NCI-H1417 (cell line): Measurements from ENCODE around the gene DKK3.
A peak's percentile ranks its signal among the peaks of the same experiment; 100 is the strongest.
"Not testable (repeated sequence)": the region's sequence is repeated elsewhere in the genome, so short reads cannot be mapped to it uniquely, and the experiment has no call there.

Experiments used
- DNase-seq, 3 experiments: peaks; one replicate each; lab custom pipeline; 2025; lab: John Stamatoyannopoulos, UW

Gene DKK3

GRCh38 chr11:12007769-12008737 lies at the start of gene DKK3:
TSS of gene DKK3 (minus strand) at chr11:12008626. CDS start at chr11:12008582, 44 bp downstream.
- peak in 1 of 3 experiments; percentile 38 for DNase-seq

- no peak for DNase-seq
These were observed 49.0 kb upstream of the DKK3 start for GRCh38 chr11:12057299-12057980.

GRCh38 chr11:12056119-12056518 lies 47.7 kb upstream of the DKK3 start:
- peak in 1 of 3 experiments; percentile 5 for DNase-seq

GRCh38 chr11:12053606-12054361 lies 45.4 kb upstream of the DKK3 start:
- peak in 1 of 3 experiments; percentile 22 for DNase-seq

GRCh38 chr11:12052676-12053605 lies 44.5 kb upstream of the DKK3 start:
- DNase-seq, result peak in 2 of 3 experiments; percentile 56 to 70

GRCh38 chr11:12051287-12051662 lies 42.8 kb upstream of the DKK3 start:
- no peak for DNase-seq

GRCh38 chr11:12050470-12051286 lies 42.3 kb upstream of the DKK3 start:
- DNase-seq, result no peak

- no peak for DNase-seq
These were observed 40.7 kb upstream of the DKK3 start for GRCh38 chr11:12048936-12049790.

GRCh38 chr11:12046636-12047236 lies 38.3 kb upstream of the DKK3 start:
- no peak for DNase-seq

- DNase-seq, result no peak
These were observed 37.6 kb upstream of the DKK3 start for GRCh38 chr11:12045914-12046635.

GRCh38 chr11:12044799-12045198 lies 36.4 kb upstream of the DKK3 start:
- no peak for DNase-seq

- peak; percentile 62 to 84 (median 81) for DNase-seq
These were observed 35.7 kb upstream of the DKK3 start for GRCh38 chr11:12043959-12044791.

GRCh38 chr11:12043221-12043620 lies 34.8 kb upstream of the DKK3 start:
- DNase-seq, result no peak

GRCh38 chr11:12042215-12042676 lies 33.8 kb upstream of the DKK3 start:
- DNase-seq, result no peak

- DNase-seq, result not testable (repeated sequence)
These were observed 32.3 kb upstream of the DKK3 start for GRCh38 chr11:12040719-12041118.

- DNase-seq, result no peak
These were observed 24.5 kb upstream of the DKK3 start for GRCh38 chr11:12032968-12033367.
